Purkinje cell (primary cell): ENCODE measurements around the gene SLITRK3. TPM values are rescaled to one million over a fixed set of nuclear protein-coding genes. Genes with fewer than 3 reads are reported as not detected.

Source experiments
- polyA plus RNA-seq: library from polyadenylated mRNA; unstranded; fragments of >200 nt; fragmentation: Nextera tagmentation; gene quantifications from 2 replicates; pipeline ENCODE4 v1.2.1, GENCODE V29; 2014

Gene SLITRK3, protein sequence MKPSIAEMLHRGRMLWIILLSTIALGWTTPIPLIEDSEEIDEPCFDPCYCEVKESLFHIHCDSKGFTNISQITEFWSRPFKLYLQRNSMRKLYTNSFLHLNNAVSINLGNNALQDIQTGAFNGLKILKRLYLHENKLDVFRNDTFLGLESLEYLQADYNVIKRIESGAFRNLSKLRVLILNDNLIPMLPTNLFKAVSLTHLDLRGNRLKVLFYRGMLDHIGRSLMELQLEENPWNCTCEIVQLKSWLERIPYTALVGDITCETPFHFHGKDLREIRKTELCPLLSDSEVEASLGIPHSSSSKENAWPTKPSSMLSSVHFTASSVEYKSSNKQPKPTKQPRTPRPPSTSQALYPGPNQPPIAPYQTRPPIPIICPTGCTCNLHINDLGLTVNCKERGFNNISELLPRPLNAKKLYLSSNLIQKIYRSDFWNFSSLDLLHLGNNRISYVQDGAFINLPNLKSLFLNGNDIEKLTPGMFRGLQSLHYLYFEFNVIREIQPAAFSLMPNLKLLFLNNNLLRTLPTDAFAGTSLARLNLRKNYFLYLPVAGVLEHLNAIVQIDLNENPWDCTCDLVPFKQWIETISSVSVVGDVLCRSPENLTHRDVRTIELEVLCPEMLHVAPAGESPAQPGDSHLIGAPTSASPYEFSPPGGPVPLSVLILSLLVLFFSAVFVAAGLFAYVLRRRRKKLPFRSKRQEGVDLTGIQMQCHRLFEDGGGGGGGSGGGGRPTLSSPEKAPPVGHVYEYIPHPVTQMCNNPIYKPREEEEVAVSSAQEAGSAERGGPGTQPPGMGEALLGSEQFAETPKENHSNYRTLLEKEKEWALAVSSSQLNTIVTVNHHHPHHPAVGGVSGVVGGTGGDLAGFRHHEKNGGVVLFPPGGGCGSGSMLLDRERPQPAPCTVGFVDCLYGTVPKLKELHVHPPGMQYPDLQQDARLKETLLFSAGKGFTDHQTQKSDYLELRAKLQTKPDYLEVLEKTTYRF
- 2.3 and 5.0 TPM in 2 replicates for polyA plus RNA-seq

DNA sequence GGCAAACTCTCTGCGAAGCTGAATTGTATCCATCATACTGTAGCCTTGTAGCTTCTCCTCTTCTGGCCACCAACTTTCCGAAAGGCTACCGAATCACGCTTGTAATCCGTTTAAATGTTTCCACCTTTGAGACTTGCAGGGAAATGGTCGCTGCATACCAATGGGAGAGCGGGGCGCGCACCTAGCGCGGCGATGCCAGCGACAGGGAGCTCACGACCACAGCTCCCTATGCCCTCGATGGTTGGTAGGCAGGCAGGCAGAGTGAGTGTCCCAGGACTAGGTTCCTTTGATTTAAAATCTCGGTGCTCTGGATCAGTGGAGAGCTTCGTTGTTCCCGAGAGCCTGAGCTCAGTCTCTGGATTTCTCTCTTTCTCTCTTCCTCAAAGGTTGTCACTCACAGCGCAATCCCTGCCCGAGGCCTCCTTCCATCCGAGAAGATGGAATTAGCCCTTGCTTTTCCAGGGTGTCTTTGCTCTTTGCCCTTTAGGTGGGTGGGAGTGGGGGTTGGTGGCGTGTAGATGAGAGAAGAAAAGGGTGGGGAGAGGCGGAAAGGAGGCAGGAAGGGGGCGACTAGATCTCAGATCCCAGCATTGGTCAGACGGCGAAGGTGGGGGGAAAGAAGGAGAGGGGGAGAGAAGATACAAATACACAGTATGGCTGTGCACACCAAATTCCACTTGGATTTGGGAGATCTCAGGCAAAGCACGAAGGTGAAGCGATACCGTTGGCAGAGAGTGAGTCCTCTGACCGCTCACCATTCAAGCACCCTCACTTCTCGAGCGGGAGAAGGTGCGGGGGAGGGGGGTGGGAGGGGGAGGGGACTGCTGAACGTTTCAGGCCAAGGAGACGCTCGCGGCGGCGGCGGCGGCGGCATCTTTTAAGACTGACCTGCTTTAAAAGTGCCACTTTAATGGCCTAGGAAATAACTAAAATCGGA lies at the start of gene SLITRK3:
SLITRK3 (minus strand) TSS at position 745 of the 937 bp plus-strand sequence. CDS start 5,554 bp downstream, outside the sequence.

Other genes starting within 250 kb of the SLITRK3 start
- not detected in 2 replicates for gene SI, start 117.9 kb downstream of the SLITRK3 start, polyA plus RNA-seq